Neural progenitor cell (in vitro differentiated cells): ENCODE measurements around the gene AEBP1.

ENCODE experiments used
- CTCF ChIP-seq: fragments of 200-600 bp; sonication (generic); IDR thresholded peaks from 2 replicates; pipeline ENCODE4 v1.5.1; 2017; ENCODE audit warnings: antibody characterized with exemption, mild to moderate bottlenecking
- EZH2 ChIP-seq: fragments of 200-600 bp; sonication (generic); IDR thresholded peaks from 2 replicates; pipeline ENCODE4 v1.6.1; 2017; ENCODE audit warnings: antibody characterized with exemption, mild to moderate bottlenecking, moderate library complexity
- EZH2phosphoT487 ChIP-seq: fragments of 200-600 bp; sonication (generic); IDR thresholded peaks from 2 replicates; pipeline ENCODE4 v1.6.1; 2017; ENCODE audit warnings: antibody characterized with exemption

- TF ChIP-seq EZH2 = no peak
- no peak for TF ChIP-seq CTCF
- no peak for TF ChIP-seq EZH2phosphoT487
Measured at GRCh38 chr7:44138698-44139097, 34.6 kb downstream of the AEBP1 start.
